Measurements from ENCODE around the gene PPIL4. TPM values are rescaled to one million over a fixed set of nuclear protein-coding genes. Genes with fewer than 3 reads are reported as not detected.
A peak's percentile ranks its signal among the peaks of the same experiment; 100 is the strongest.

PPIL4 gene
- total and polyA plus RNA-seq, 2 of the 13 experiments (the other 11 are each of a cell fraction or from before 2014, with no cell fraction given) = 5.5 to 46.0 TPM

GRCh38 chr6:149484733-149485700 is 60.8 kb downstream of the PPIL4 start, which contains the start of gene ZC3H12D (continued):
- TF ChIP-seq KDM1A (CRISPR knock-in tag; IDR thresholded peaks at IDR 0.05) (peak; percentile 50; the same call in 1 of the 2 replicates), E2F5 (CRISPR knock-in tag; conservative IDR thresholded peaks at IDR 0.05) (no peak), YEATS4 (CRISPR knock-in tag; IDR thresholded peaks at IDR 0.05; ENCODE audit: borderline replicate concordance) (no peak; the same call in 1 of the 2 replicates), HNRNPK (IDR thresholded peaks at IDR 0.05; ENCODE audit: low read depth, low read length, poor library complexity, severe bottlenecking) (no peak), ZNF510 (CRISPR knock-in tag; IDR thresholded peaks at IDR 0.05; ENCODE audit: low read depth) (0 out of 2 replicates have a peak, but pooled peaks have one; percentile 41), ZNF282 (IDR thresholded peaks at IDR 0.05; ENCODE audit: partially characterized antibody) (no peak), ZNF382 (CRISPR knock-in tag; IDR thresholded peaks at IDR 0.05; ENCODE audit: borderline replicate concordance) (no peak), TFAP4 (IDR thresholded peaks at IDR 0.05; ENCODE audit: borderline replicate concordance, low read depth) (peak; percentile 56; the same call in 1 of the 2 replicates), TCF7L2 (IDR thresholded peaks at IDR 0.05; ENCODE audit: low read depth, low read length) (no peak), KLF16 (CRISPR knock-in tag; IDR thresholded peaks at IDR 0.05) (peak in 1 of 2 experiments; percentile 72; a peak in 2 of 4 replicates), ZNF335 (CRISPR knock-in tag; IDR thresholded peaks at IDR 0.05) (peak; percentile 78; the same call in 1 of the 2 replicates), ZNF784 (CRISPR knock-in tag; IDR thresholded peaks at IDR 0.05; ENCODE audit: borderline replicate concordance) (peak; percentile 82; the same call in 1 of the 2 replicates), SOX6 (IDR thresholded peaks at IDR 0.05) (no peak), SOX6 (CRISPR knock-in tag; IDR thresholded peaks at IDR 0.05) (peak; percentile 67; the same call in 1 of the 2 replicates), PLRG1 (conservative IDR thresholded peaks at IDR 0.05) (no peak), ZSCAN25 (CRISPR knock-in tag; IDR thresholded peaks at IDR 0.05) (peak; percentile 42; the same call in 1 of the 2 replicates), PHB2 (IDR thresholded peaks at IDR 0.05; ENCODE audit: partially characterized antibody) (no peak), PAWR (CRISPR knock-in tag; IDR thresholded peaks at IDR 0.05; ENCODE audit: borderline replicate concordance) (no peak), IRF2 (CRISPR knock-in tag; IDR thresholded peaks at IDR 0.05) (peak; percentile 85), ZNF766 (CRISPR knock-in tag; IDR thresholded peaks at IDR 0.05; ENCODE audit: borderline replicate concordance) (no peak), ZNF556 (CRISPR knock-in tag; IDR thresholded peaks at IDR 0.05; ENCODE audit: borderline replicate concordance) (peak; percentile 56; the same call in 1 of the 2 replicates), ZC3H4 (CRISPR knock-in tag; IDR thresholded peaks at IDR 0.05; ENCODE audit: borderline replicate concordance) (no peak), ZNF264 (CRISPR knock-in tag; IDR thresholded peaks at IDR 0.05) (0 out of 2 replicates have a peak, but pooled peaks have one; percentile 27), RXRA (CRISPR knock-in tag; IDR thresholded peaks at IDR 0.05) (peak; percentile 89), RAD51 (IDR thresholded peaks at IDR 0.05; ENCODE audit: borderline replicate concordance) (no peak; the same call in 1 of the 2 replicates), KLF6 (CRISPR knock-in tag; IDR thresholded peaks at IDR 0.05) (peak; percentile 46; the same call in 1 of the 2 replicates)
